Measurements from ENCODE around the gene SDHB.
"Not testable (repeated sequence)": the region's sequence is repeated elsewhere in the genome, so short reads cannot be mapped to it uniquely, and the experiment has no call there.

Gene SDHB

GRCh38 chr1:17066361-17067068 lies 12.7 kb upstream of the SDHB start:
- TF ChIP-seq, protein P1, sequence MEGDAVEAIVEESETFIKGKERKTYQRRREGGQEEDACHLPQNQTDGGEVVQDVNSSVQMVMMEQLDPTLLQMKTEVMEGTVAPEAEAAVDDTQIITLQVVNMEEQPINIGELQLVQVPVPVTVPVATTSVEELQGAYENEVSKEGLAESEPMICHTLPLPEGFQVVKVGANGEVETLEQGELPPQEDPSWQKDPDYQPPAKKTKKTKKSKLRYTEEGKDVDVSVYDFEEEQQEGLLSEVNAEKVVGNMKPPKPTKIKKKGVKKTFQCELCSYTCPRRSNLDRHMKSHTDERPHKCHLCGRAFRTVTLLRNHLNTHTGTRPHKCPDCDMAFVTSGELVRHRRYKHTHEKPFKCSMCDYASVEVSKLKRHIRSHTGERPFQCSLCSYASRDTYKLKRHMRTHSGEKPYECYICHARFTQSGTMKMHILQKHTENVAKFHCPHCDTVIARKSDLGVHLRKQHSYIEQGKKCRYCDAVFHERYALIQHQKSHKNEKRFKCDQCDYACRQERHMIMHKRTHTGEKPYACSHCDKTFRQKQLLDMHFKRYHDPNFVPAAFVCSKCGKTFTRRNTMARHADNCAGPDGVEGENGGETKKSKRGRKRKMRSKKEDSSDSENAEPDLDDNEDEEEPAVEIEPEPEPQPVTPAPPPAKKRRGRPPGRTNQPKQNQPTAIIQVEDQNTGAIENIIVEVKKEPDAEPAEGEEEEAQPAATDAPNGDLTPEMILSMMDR (IDR thresholded peaks at IDR 0.05; ENCODE audit: extremely low read depth, missing control alignments) = no peak
- DNase-seq (ENCODE audit: low spot score) = no peak

DNA sequence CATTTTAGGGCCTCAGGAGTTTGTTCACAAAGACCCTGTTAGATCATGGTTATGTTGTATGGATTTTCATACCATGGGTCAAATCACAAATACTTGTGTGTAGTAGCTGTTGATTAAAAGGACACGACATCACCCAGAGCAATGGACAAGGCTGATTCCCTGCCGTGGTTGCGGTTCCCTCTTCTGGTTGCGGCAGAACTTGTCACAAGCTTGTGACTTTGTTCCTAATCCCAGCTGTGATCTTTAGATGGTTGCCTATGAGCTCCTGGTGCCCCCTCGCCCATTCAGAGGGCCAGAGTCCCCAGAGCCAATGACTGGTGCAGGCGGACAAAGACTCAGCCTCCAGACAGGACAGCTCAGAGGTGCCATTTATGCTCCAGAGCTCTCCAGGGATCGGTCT lies 11.8 kb upstream of the SDHB start:
- TF ChIP-seq, protein P1 (IDR thresholded peaks at IDR 0.05; ENCODE audit: extremely low read depth, missing control alignments) = no peak
- no peak for DNase-seq (ENCODE audit: low spot score)

DNA sequence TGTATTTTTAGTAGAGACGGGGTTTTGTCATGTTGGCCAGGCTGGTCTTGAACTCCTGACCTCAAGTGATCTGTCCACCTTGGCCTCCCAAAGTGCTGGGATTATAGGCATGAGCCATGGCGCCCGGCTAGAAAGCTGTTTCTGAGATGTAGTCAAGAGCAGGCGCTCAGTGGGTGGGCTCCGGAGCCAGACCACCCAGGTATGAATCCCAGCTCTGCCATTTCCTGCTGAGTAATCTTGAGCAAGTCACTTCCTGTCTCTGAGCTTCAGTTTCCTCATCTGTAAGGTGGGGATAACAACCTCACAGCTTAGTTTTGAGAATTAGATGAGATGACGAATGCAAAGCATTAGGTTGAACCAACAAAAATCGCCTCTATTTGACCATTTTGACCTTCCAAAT lies 8.9 kb upstream of the SDHB start:
- DNase-seq (ENCODE audit: low spot score) = not testable (repeated sequence)

DNA sequence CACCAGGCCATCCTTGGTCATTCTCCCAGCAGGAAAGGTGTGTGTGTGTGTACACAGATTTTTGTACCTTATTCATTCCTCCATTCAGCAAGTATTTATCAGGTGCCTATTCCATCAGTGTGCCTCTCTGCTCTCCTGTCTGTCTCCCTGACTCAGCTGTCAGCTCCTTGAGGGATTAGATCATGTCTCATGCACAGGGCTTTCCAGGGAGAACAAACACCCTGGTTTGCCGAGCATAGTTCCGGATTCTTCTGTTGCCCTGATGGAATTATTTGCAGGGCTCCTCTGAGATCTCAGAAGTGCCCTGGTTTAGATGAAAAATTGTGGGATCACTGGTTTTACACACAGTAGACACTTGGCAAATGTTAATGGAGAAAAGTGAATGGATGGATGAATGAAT lies 8.1 kb upstream of the SDHB start:
- TF ChIP-seq, protein P1 (IDR thresholded peaks at IDR 0.05; ENCODE audit: extremely low read depth, missing control alignments) = no peak
- no peak for DNase-seq (ENCODE audit: low spot score)

- DNase-seq (ENCODE audit: low spot score) = no peak
- TF ChIP-seq, protein P1 (IDR thresholded peaks at IDR 0.05; ENCODE audit: extremely low read depth, missing control alignments) = no peak
Measured at GRCh38 chr1:17061486-17061885, 7.7 kb upstream of the SDHB start.

DNA sequence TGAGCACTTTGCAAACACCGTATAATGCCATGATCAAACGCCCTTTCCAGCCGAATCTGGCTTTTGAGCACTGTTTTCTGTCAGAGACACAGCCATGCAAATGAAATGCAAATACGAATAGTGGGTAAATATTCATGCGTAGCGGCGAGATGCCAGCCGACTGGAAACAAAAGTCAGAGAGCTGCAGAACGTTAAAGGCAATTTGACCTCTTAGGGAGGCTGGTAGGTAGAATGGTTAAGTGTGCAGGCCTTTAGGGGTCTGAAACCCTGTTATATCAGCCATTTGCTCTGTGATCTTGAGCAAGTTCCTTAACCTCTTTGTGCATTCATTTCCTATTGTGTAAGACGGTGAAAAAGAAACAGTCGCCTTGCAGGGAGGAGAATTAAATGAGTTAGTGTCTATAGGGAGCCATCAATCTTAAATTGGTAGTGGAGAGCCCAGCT lies 6.5 kb upstream of the SDHB start:
- no peak for DNase-seq (ENCODE audit: low spot score)
- TF ChIP-seq, protein P1 (IDR thresholded peaks at IDR 0.05; ENCODE audit: extremely low read depth, missing control alignments) = no peak

GRCh38 chr1:17059391-17060305 lies 5.8 kb upstream of the SDHB start:
- DNase-seq (ENCODE audit: low spot score) = peak; percentile 60
- TF ChIP-seq, protein P1 (IDR thresholded peaks at IDR 0.05; ENCODE audit: extremely low read depth, missing control alignments) = peak; percentile 53
